Gastrocnemius medialis (tissue), 4 donors: ENCODE results near the gene SLC46A3.

ENCODE experiments used
- POLR2A ChIP-seq, 2 donors: fragments of 450-650 bp; IDR thresholded peaks; one replicate each; pipeline ENCODE4 v1.6.1; 2017; ENCODE audit warnings: antibody characterized with exemption in 2 of 2, mild to moderate bottlenecking in 2 of 2, moderate library complexity in 2 of 2
- TF ChIP-seq, protein P1 (sequence below), 5 experiments: fragments of 450-650 bp in 3 of 5; fragments of 200-600 bp in 2 of 5; sonication (generic) in 2 of 5; IDR thresholded peaks in 4 of 5; conservative IDR thresholded peaks in 1 of 5; 1 replicate in 4 of 5; 2 replicates in 1 of 5; pipeline ENCODE4 v1.5.1; 2016 to 2019; ENCODE audit warnings: antibody characterized with exemption in 5 of 5, mild to moderate bottlenecking in 3 of 5, moderate library complexity in 3 of 5

DNA sequence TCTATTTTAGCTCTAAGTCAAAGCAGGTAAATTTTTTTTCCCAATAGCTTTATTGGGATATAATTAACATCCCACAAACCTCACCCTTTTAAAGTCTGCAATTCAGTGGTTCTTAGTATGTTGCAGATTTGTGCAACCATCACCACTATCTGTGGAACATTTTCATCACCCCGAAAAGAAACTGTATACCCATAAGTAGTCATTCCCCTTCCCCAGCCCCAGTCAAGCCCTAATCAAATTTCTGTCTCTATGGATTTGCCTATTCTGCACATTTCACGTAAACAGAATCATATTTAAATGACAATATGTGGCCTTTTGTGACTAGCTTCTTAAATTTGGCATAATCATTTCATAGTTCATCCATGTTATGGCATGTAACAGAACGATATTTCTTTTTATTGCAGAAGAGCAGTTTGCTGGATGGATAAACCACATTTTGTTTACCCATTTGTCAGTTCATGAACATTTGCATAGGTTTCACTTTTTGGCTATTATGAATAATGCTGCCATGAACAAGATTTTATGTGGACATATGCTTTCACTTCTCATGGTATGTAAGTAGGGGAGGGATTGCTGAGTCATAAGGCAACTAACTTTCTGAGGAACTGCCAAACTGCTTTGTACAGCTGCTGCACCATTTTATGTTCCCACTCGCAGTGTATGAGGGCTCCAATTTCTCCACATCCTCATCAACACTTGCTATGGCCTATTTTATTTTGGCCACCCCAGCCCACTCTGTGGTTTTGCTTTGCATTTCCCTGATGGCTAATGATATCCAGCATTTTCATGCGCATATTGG, 10.9 kb downstream of the SLC46A3 start:
- TF ChIP-seq POLR2A (IDR thresholded peaks at IDR 0.05), result no peak
- TF ChIP-seq, protein P1, sequence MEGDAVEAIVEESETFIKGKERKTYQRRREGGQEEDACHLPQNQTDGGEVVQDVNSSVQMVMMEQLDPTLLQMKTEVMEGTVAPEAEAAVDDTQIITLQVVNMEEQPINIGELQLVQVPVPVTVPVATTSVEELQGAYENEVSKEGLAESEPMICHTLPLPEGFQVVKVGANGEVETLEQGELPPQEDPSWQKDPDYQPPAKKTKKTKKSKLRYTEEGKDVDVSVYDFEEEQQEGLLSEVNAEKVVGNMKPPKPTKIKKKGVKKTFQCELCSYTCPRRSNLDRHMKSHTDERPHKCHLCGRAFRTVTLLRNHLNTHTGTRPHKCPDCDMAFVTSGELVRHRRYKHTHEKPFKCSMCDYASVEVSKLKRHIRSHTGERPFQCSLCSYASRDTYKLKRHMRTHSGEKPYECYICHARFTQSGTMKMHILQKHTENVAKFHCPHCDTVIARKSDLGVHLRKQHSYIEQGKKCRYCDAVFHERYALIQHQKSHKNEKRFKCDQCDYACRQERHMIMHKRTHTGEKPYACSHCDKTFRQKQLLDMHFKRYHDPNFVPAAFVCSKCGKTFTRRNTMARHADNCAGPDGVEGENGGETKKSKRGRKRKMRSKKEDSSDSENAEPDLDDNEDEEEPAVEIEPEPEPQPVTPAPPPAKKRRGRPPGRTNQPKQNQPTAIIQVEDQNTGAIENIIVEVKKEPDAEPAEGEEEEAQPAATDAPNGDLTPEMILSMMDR (IDR thresholded peaks at IDR 0.05 in 4 of 5, conservative IDR thresholded peaks at IDR 0.05 in 1 of 5), result no peak
